HepG2 (cell line): ENCODE measurements around the gene PLVAP. TPM values are rescaled to one million over a fixed set of nuclear protein-coding genes. Genes with fewer than 3 reads are reported as not detected.

Source experiments
- ASH2L ChIP-seq: fragments of 300-600, 200-600 bp; sonication (generic); IDR thresholded peaks from 2 replicates; pipeline ENCODE4 v1.7.0; 2017; ENCODE audit warnings: low read depth, mild to moderate bottlenecking, moderate library complexity, mixed read lengths, low read length; ENCODE audit not compliant: insufficient read length
- ATF2 ChIP-seq: sonication (generic); formaldehyde crosslinking; IDR thresholded peaks from 2 replicates; pipeline ENCODE4 v1.4.0; 2020; ENCODE audit warnings: missing genetic modification reagents
- CTCF ChIP-seq: sonication (generic); formaldehyde crosslinking; IDR thresholded peaks from 2 replicates; pipeline ENCODE4 v1.5.0; 2020; ENCODE audit warnings: mild to moderate bottlenecking, missing genetic modification reagents, moderate library complexity
- E2F2 ChIP-seq: sonication (generic); formaldehyde crosslinking; IDR thresholded peaks from 2 replicates; pipeline ENCODE4 v1.4.0; 2020; ENCODE audit warnings: missing genetic modification reagents, borderline replicate concordance
- HHEX ChIP-seq: IDR thresholded peaks from 2 replicates; pipeline ENCODE4 v1.6.1; 2016; ENCODE audit warnings: control low read depth
- MED8 ChIP-seq: sonication (generic); formaldehyde crosslinking; IDR thresholded peaks from 2 replicates; pipeline ENCODE4 v1.8.1; 2023; ENCODE audit warnings: mild to moderate bottlenecking, missing genetic modification reagents; ENCODE audit not compliant: insufficient replicate concordance
- NFATC3 ChIP-seq: sonication (generic); formaldehyde crosslinking; IDR thresholded peaks from 2 replicates; pipeline ENCODE4 v1.5.1; 2020; ENCODE audit warnings: mild to moderate bottlenecking, missing genetic modification reagents
- ZC3H13 ChIP-seq: sonication (generic); formaldehyde crosslinking; IDR thresholded peaks from 2 replicates; pipeline ENCODE4 v1.8.1; 2023; ENCODE audit warnings: mild to moderate bottlenecking, missing genetic modification reagents, moderate library complexity
- ZFP1 ChIP-seq: IDR thresholded peaks from 2 replicates; pipeline ENCODE4 v1.6.1; 2016
- ZKSCAN8 ChIP-seq: IDR thresholded peaks from 2 replicates; pipeline ENCODE4 v1.6.1; 2016; ENCODE audit warnings: borderline replicate concordance, missing genetic modification reagents, missing compliant biosample characterization
- ZNF724P ChIP-seq: sonication (generic); formaldehyde crosslinking; IDR thresholded peaks from 2 replicates; pipeline ENCODE4 v1.8.0; 2022; ENCODE audit warnings: missing genetic modification reagents, borderline replicate concordance
- polyA plus RNA-seq, 8 experiments: library from polyadenylated mRNA; depleted of rRNA in 3 of 8; stranded (reverse) in 7 of 8; unstranded in 1 of 8; fragments of >200 nt; fragmentation: Illumina TruSeq in 4 of 8; extraction: Trizol in 4 of 8; gene quantifications; 2 replicates each; pipeline versions ENCODE4 v1.2.1 to v1.2.3, GENCODE V29; 2011 to 2016; ENCODE audit warnings: low read depth in 4 of 8, missing spikeins in 1 of 8, mixed read lengths in 1 of 8; ENCODE audit not compliant: insufficient read depth in 1 of 8
- total RNA-seq, 5 experiments: library from RNA; depleted of rRNA; stranded (reverse); fragments of >200 nt; fragmentation: Illumina TruSeq; extraction: Trizol; gene quantifications; 2 replicates each; pipeline ENCODE4 v1.2.3, GENCODE V29; 2016; ENCODE audit warnings: low read depth in 1 of 5

Gene PLVAP
- total and polyA plus RNA-seq, 2 of the 13 experiments (the other 11 are each of a cell fraction or from before 2014, with no cell fraction given), result 0.26 TPM; not detected in 1

GRCh38 chr19:17332677-17333581 is 44.2 kb downstream of the PLVAP start (continued):
- TF ChIP-seq ATF2 (CRISPR knock-in tag), result no peak
- no peak for TF ChIP-seq ZKSCAN8 (CRISPR knock-in tag)
- 0 out of 2 replicates have a peak, but pooled peaks have one; percentile 39 for TF ChIP-seq ZC3H13
- TF ChIP-seq CTCF (CRISPR knock-in tag), result no peak
- no peak for TF ChIP-seq ZFP1 (CRISPR knock-in tag)
- no peak for TF ChIP-seq ZNF724P (CRISPR knock-in tag)
- no peak for TF ChIP-seq NFATC3 (CRISPR knock-in tag)
- no peak for TF ChIP-seq ASH2L
- TF ChIP-seq E2F2 (CRISPR knock-in tag), result no peak
- TF ChIP-seq MED8 (CRISPR knock-in tag), result no peak
- TF ChIP-seq HHEX, result no peak
